Measurements from ENCODE around the gene NINJ2.

The NINJ2 gene

GRCh38 chr12:524167-524951 lies 138.9 kb downstream of the NINJ2 start:
- TF ChIP-seq TEAD4 (IDR thresholded peaks at IDR 0.05) (no peak), TAF1 (IDR thresholded peaks at IDR 0.05; ENCODE audit: low read depth) (no peak), TCF12 (IDR thresholded peaks at IDR 0.05; ENCODE audit: low read depth) (no peak), RAD21 (IDR thresholded peaks at IDR 0.05; ENCODE audit: low read depth) (no peak), NFIC (IDR thresholded peaks at IDR 0.05) (peak; percentile 16; the same call in 1 of the 2 replicates)

GRCh38 chr12:522692-523378 lies 140.4 kb downstream of the NINJ2 start:
- TF ChIP-seq YY1 (IDR thresholded peaks at IDR 0.05; ENCODE audit: low read depth) (no peak), EP300 (IDR thresholded peaks at IDR 0.05; ENCODE audit: borderline replicate concordance) (no peak), TEAD4 (IDR thresholded peaks at IDR 0.05) (no peak), RAD21 (IDR thresholded peaks at IDR 0.05; ENCODE audit: low read depth) (no peak), USF1 (IDR thresholded peaks at IDR 0.05) (no peak), CREB1 (IDR thresholded peaks at IDR 0.05; ENCODE audit: low read depth) (no peak)
- TF ChIP-seq, protein P1, sequence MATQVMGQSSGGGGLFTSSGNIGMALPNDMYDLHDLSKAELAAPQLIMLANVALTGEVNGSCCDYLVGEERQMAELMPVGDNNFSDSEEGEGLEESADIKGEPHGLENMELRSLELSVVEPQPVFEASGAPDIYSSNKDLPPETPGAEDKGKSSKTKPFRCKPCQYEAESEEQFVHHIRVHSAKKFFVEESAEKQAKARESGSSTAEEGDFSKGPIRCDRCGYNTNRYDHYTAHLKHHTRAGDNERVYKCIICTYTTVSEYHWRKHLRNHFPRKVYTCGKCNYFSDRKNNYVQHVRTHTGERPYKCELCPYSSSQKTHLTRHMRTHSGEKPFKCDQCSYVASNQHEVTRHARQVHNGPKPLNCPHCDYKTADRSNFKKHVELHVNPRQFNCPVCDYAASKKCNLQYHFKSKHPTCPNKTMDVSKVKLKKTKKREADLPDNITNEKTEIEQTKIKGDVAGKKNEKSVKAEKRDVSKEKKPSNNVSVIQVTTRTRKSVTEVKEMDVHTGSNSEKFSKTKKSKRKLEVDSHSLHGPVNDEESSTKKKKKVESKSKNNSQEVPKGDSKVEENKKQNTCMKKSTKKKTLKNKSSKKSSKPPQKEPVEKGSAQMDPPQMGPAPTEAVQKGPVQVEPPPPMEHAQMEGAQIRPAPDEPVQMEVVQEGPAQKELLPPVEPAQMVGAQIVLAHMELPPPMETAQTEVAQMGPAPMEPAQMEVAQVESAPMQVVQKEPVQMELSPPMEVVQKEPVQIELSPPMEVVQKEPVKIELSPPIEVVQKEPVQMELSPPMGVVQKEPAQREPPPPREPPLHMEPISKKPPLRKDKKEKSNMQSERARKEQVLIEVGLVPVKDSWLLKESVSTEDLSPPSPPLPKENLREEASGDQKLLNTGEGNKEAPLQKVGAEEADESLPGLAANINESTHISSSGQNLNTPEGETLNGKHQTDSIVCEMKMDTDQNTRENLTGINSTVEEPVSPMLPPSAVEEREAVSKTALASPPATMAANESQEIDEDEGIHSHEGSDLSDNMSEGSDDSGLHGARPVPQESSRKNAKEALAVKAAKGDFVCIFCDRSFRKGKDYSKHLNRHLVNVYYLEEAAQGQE (IDR thresholded peaks at IDR 0.05; ENCODE audit: low read depth), result no peak

GRCh38 chr12:520119-520518 lies 143.1 kb downstream of the NINJ2 start:
- no peak for TF ChIP-seq MAX (IDR thresholded peaks at IDR 0.05)

DNA sequence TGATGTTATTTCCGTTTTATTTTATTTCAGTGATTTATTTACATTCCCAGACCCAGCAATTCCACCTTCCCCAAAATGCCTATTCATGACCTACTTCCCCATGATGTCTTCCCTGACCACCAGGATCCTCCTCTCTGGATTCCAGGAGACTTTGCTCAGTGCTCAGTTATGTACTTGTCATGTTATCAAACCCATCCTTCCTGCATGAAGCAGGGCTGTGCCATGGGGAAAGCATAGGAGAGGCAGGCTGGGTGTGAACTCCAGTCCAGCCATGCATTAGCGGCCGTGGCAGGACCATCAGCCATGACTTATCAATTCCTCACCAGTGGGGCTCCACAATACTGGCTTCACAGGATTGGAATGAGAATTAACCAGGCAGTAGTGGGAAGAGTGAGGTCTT lies 145.7 kb downstream of the NINJ2 start:
- TF ChIP-seq EP300 (IDR thresholded peaks at IDR 0.05; ENCODE audit: borderline replicate concordance), result no peak
- no peak for TF ChIP-seq FOXM1 (IDR thresholded peaks at IDR 0.05; ENCODE audit: borderline replicate concordance, low read depth)
- no peak for TF ChIP-seq EGR1 (IDR thresholded peaks at IDR 0.05)
- no peak for TF ChIP-seq CREB1 (IDR thresholded peaks at IDR 0.05; ENCODE audit: low read depth)
- TF ChIP-seq TCF12 (IDR thresholded peaks at IDR 0.05; ENCODE audit: low read depth), result no peak
- TF ChIP-seq NFIC (IDR thresholded peaks at IDR 0.05), result no peak

All from Ishikawa (cell line).